Ascending aorta (tissue), 2 donors: ENCODE measurements around the gene CDC45. TPM values are rescaled to one million over a fixed set of nuclear protein-coding genes. Genes with fewer than 3 reads are reported as not detected.
"Not testable (repeated sequence)": the region's sequence is repeated elsewhere in the genome, so short reads cannot be mapped to it uniquely, and the experiment has no call there.

Source experiments
- DNase-seq, 2 donors: peaks; one replicate each; pipeline ENCODE4 v3.0.0-alpha.2; 2019; ENCODE audit warnings: low spot score in 2 of 2
- H3K27ac ChIP-seq, 2 donors: fragments of 200-600 bp; sonication (generic); one replicate each; pipeline ENCODE4 v1.5.1; 2016 to 2017; ENCODE audit warnings: mild to moderate bottlenecking in 1 of 2
- H3K27me3 ChIP-seq: fragments of 200-600 bp; sonication (generic); one replicate; pipeline ENCODE4 v1.5.1; 2017
- H3K36me3 ChIP-seq, 2 donors: fragments of 200-600 bp; sonication (generic); one replicate each; pipeline ENCODE4 v1.5.1; 2016
- H3K4me1 ChIP-seq, 2 donors: fragments of 200-600 bp; sonication (generic); one replicate each; pipeline ENCODE4 v1.5.1; 2016 to 2017; ENCODE audit warnings: mild to moderate bottlenecking in 1 of 2
- H3K4me3 ChIP-seq, 2 donors: fragments of 200-600 bp; sonication (generic); one replicate each; pipeline ENCODE4 v1.5.1; 2016 to 2017; ENCODE audit warnings: mild to moderate bottlenecking in 1 of 2
- H3K9me3 ChIP-seq, 2 donors: fragments of 200-600 bp; sonication (generic); one replicate each; pipeline ENCODE4 v1.5.1; 2016
- intact Hi-C: fragments of 100-400 bp; cut with DNase I; formaldehyde crosslinking; loops from one replicate; pipeline ENCODE4 v1.15.1; 2023
- total RNA-seq: library from RNA; depleted of rRNA; stranded (reverse); fragments of >200 nt; gene quantifications from one replicate; pipeline ENCODE4 v1.1.0, GENCODE V29; 2016
- TF ChIP-seq, protein P1 (sequence below), 3 experiments: fragments of 200-600 bp in 2 of 3; fragments of 450-650 bp in 1 of 3; sonication (generic) in 2 of 3; IDR thresholded peaks; one replicate each; pipeline ENCODE4 v1.5.1; 2016 to 2019; ENCODE audit warnings: antibody characterized with exemption in 3 of 3, mild to moderate bottlenecking in 1 of 3, moderate library complexity in 1 of 3

Gene CDC45
- total RNA-seq, 1 donor from 2014 or later, result not detected

DNA sequence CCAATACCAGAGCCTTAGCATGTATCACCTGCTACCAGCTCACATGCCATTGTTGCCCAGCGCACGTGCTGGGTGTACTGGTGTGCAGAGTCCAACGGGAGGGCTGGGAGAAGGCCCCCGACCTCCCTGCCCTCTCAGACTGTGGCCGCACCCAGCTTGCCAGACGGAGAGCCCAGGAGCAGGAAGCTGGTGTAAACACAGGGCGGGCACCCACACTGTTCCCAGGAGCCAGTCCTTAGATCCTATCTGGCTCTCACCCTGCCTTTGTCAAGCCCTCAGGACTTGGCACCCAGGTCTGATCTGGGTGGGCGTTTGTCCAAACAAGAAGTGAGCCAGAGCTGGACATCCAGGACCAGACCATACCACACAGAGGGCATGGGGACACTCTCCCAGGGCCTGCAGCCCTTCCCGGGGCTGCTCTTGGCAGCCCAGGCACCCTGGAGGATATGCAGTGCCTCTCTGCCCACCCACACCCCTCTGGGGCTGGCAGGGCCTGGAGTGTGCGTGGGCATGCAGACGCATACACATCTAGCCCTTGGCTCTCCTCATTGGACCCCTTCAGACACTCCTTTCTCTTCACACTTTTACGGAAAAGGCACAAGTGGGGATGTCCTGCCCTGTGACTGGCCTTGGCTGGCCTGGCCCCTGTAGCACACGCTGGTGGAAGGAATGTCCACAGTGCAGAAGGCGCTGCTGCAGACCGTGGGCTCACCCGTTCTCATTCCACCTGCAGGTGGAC is 64.4 kb downstream of the CDC45 start:
- no peaks in the 10 kb centered on the region for H3K27me3 ChIP-seq
- TF ChIP-seq, protein P1, sequence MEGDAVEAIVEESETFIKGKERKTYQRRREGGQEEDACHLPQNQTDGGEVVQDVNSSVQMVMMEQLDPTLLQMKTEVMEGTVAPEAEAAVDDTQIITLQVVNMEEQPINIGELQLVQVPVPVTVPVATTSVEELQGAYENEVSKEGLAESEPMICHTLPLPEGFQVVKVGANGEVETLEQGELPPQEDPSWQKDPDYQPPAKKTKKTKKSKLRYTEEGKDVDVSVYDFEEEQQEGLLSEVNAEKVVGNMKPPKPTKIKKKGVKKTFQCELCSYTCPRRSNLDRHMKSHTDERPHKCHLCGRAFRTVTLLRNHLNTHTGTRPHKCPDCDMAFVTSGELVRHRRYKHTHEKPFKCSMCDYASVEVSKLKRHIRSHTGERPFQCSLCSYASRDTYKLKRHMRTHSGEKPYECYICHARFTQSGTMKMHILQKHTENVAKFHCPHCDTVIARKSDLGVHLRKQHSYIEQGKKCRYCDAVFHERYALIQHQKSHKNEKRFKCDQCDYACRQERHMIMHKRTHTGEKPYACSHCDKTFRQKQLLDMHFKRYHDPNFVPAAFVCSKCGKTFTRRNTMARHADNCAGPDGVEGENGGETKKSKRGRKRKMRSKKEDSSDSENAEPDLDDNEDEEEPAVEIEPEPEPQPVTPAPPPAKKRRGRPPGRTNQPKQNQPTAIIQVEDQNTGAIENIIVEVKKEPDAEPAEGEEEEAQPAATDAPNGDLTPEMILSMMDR (IDR thresholded peaks at IDR 0.05), result no peak
- H3K4me1 ChIP-seq, result no peaks in the 10 kb centered on the region
- DNase-seq, result no peak
- no peaks in the 10 kb centered on the region for H3K9me3 ChIP-seq
- no peaks in the 10 kb centered on the region for H3K36me3 ChIP-seq
- no peak overlapping the region for H3K4me3 ChIP-seq
- H3K27ac ChIP-seq, result no peak overlapping the region
- intact Hi-C loops, result no loop called here

DNA sequence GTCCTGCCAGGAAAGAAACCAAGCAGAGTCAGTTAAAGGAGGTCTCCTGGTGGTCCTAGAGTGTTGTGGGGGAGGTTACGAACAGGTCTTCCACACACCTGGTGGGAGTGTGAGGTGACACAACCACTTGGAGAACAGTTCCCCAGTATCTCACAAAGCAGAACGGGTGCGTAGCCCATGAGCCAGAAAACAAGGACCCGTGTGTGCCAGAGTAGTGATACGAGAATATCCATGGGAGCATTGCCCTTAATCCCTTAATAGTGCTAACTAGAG is 66.2 kb downstream of the CDC45 start:
- DNase-seq, result no peak
- Histone ChIP-seq H3K36me3 (no peaks in the 10 kb centered on the region), H3K4me1 (no peaks in the 10 kb centered on the region), H3K4me3 (no peak overlapping the region), H3K27me3 (no peaks in the 10 kb centered on the region), H3K9me3 (no peaks in the 10 kb centered on the region), H3K27ac (no peak overlapping the region)
- TF ChIP-seq, protein P1 (IDR thresholded peaks at IDR 0.05), result no peak
- intact Hi-C loops, result no loop called here

DNA sequence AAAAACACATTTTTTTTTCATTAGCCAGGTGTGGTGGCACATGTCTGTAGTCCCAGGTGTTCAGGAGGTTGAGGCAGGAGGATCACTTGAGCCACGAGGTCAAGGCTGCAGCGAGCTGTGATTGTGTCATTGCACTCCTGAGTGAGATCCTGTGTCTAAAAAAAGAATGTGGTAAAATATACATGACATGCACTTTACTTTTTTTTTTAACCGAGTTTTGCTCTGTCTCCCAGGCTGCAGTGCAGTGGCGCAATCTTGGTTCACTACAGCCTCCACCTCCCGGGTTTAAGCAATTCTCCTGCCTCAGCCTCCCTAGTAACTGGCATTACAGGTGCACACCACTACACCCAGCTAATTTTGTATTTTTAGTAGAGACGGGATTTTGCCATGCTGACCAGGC is 67.0 kb downstream of the CDC45 start:
- intact Hi-C loops, result no loop called here

DNA sequence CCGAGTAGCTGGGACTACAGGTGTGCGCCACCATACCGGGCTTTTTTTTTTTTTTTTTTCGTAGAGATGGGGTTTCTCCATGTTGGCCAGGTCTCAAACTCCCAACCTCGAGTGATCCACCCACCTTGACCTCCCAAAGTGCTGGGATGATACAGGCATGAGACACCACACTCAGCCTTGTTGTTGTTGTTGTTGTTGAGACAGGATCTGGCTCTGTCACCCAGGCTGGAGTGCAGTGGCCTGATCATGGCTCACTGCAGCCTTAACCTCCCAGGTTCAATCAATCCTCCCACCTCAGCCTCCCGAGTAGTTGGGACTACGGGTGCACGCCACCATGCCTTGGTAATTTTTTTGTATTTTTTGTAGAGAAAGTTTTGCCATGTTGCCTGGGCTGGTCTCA is 67.9 kb downstream of the CDC45 start:
- Histone ChIP-seq H3K4me3 (no peak overlapping the region), H3K27me3 (no peaks in the 10 kb centered on the region), H3K4me1 (no peaks in the 10 kb centered on the region), H3K27ac (no peak overlapping the region), H3K36me3 (no peaks in the 10 kb centered on the region), H3K9me3 (no peaks in the 10 kb centered on the region)
- intact Hi-C loops, result no loop called here
- no peak for DNase-seq
- TF ChIP-seq, protein P1 (IDR thresholded peaks at IDR 0.05), result no peak

More for the DNA sequence above, 67.0 kb downstream of the CDC45 start:
- H3K27me3 ChIP-seq, result no peaks in the 10 kb centered on the region
- no peaks in the 10 kb centered on the region for H3K4me1 ChIP-seq
- no peak overlapping the region for H3K4me3 ChIP-seq
- TF ChIP-seq, protein P1 (IDR thresholded peaks at IDR 0.05), result no peak
- H3K27ac ChIP-seq, result no peak overlapping the region
- no peaks in the 10 kb centered on the region for H3K36me3 ChIP-seq
- no peaks in the 10 kb centered on the region for H3K9me3 ChIP-seq
- no peak for DNase-seq

DNA sequence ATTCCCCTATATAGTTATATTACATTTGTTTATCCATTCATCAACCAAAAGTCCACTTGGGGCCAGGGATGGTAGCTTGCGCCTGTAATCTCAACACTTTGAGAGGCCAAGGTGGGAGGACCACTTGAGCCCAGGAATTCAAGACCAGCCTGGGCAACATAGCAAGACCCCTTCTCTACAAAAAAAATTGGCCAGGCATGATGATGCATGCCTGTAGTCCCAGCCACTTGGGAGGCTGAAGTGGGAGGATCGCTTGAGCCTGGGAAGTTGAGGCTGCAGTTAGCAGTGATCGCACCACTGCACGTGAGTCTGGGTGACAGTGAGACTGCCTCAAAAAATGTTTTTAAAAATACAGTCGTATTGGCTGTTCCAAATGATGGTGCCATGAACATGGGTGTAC is 68.7 kb downstream of the CDC45 start:
- H3K4me3 ChIP-seq, intact Hi-C loops, H3K27me3 ChIP-seq, DNase-seq, H3K27ac ChIP-seq, H3K4me1 ChIP-seq, H3K9me3 ChIP-seq, H3K36me3 ChIP-seq: not testable (repeated sequence)

DNA sequence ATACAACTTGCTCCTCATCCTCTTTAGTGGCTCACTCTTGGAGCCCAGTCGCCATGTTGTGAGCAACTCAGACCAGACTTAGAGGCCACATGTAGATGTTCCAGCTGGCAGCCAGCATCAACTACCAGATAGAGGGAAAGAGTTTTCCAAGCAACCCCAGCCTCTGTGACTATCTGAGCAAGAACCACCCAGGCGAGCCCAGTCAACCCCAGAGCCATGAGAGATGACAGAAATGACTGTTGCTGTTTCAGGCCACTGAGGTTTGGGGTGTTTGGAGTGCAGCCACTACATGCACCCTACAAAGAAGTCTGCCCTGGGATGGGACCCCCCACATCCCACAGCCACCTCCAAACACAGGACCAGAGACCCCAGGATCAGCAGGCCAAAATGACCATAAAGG is 69.2 kb downstream of the CDC45 start:
- TF ChIP-seq, protein P1 (IDR thresholded peaks at IDR 0.05), result no peak
- Histone ChIP-seq H3K4me1 (no peaks in the 10 kb centered on the region), H3K36me3 (no peaks in the 10 kb centered on the region), H3K27ac (no peak overlapping the region), H3K27me3 (no peaks in the 10 kb centered on the region), H3K9me3 (no peaks in the 10 kb centered on the region), H3K4me3 (no peak overlapping the region)
- intact Hi-C loops, result no loop called here
- DNase-seq, result no peak
